Measurements from ENCODE around the gene UBXN6.

The UBXN6 gene

DNA sequence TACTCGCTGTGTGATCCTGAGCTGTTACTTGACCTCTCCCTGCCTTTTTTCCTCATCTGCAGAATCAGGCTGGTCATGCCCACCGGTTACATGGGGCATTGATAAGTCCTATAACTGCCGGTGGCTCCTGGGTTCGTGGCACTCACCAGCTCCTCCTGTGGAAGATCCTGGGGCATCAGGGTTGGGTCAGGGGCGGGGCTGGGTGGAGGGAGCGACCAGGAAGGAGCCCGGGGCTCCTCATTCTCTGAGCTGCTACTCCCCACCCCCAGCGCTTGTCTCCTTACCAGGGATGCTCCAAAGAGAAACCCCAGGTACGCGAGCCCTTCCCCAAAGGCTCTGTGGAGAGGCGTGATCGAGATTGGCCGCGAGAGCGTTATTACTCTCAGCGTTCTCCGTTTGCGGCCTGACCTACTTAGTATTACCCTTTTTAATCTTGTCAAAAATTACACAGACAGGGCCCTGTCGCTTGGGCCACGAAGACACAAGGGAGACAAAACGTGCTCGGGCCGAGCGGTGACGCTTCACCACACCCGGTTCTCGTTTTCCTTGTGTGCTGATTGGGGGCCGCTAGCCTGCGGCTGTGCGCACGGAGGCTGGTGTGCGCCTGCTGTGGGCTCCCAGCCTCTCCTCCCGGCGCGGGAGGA, 25.2 kb upstream of the UBXN6 start:
- TF ChIP-seq, protein P1, sequence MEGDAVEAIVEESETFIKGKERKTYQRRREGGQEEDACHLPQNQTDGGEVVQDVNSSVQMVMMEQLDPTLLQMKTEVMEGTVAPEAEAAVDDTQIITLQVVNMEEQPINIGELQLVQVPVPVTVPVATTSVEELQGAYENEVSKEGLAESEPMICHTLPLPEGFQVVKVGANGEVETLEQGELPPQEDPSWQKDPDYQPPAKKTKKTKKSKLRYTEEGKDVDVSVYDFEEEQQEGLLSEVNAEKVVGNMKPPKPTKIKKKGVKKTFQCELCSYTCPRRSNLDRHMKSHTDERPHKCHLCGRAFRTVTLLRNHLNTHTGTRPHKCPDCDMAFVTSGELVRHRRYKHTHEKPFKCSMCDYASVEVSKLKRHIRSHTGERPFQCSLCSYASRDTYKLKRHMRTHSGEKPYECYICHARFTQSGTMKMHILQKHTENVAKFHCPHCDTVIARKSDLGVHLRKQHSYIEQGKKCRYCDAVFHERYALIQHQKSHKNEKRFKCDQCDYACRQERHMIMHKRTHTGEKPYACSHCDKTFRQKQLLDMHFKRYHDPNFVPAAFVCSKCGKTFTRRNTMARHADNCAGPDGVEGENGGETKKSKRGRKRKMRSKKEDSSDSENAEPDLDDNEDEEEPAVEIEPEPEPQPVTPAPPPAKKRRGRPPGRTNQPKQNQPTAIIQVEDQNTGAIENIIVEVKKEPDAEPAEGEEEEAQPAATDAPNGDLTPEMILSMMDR (IDR thresholded peaks at IDR 0.05; ENCODE audit: borderline replicate concordance, extremely low read depth, low read length, poor library complexity, severe bottlenecking): no peak
- TF ChIP-seq EZH2 (IDR thresholded peaks at IDR 0.05; ENCODE audit: borderline replicate concordance, low read depth, low read length, severe bottlenecking): no peak
- Histone ChIP-seq H3K4me1 (ENCODE audit: insufficient read depth, low read length) (no peaks in the 10 kb centered on the region), H3K4me2 (ENCODE audit: insufficient read depth, low read length) (no peak overlapping the region), H3K27ac (ENCODE audit: low read length) (no peak overlapping the region), H3K4me3 (ENCODE audit: low read depth in 1 of 2, low read length in 2 of 2) (no peak overlapping the region), H3K27me3 (ENCODE audit: insufficient read depth, low read length, poor library complexity) (no peaks in the 10 kb centered on the region), H3K9ac (ENCODE audit: low read depth, low read length) (no peak overlapping the region), H3K36me3 (ENCODE audit: insufficient read depth, low read length) (peaks cover 40% of the 10 kb centered on the region), H3K79me2 (ENCODE audit: insufficient read depth, low read length) (no peaks in the 10 kb centered on the region), H4K20me1 (ENCODE audit: insufficient read depth, low read length) (0 out of 2 replicates have a peak, but pooled peaks cover 3% of the 10 kb centered on the region), H2AFZ (ENCODE audit: low read depth, low read length) (no peak overlapping the region), H3K9me3 (ENCODE audit: insufficient read depth, low read length, severe bottlenecking) (no peaks in the 10 kb centered on the region)
- no peak for ATAC-seq (ENCODE audit: insufficient read depth, low read depth)
- no peak for DNase-seq

DNA sequence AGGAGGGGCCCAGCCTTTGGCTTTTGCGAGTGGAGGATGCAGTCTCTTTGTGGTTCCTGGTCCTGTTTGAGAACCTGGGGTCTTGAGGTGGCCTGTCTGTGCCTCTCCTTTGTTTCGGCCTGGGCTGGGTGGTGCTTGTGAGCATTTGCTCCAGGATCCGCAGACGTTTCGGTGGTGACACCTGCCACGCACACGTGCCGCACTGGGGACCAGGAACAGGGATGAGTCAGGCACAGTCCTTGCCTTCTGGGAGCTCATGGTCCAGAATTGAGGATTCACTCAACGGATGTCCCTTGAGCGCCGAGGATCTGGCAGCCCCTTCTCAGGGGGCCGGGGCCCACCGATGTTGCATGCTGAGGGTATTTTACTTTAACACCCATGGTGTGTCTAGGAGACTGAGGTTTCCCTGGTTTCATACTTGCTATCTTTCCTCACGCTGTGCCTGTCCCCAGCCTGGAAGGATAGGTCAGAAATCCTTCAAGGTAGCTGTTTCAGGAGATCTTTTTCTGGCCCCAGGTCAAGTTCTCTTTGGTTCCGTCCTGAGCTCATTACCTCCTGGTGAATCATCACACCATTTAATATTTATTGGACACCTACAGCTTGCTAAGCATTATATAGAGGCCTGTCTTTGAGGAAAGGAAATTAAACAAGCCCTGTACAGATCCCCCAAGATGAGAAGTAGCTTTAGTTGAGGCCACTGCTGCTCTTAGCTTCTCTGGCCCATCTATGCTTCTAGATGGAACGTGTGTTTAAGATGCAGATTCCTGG, 19.6 kb upstream of the UBXN6 start:
- Histone ChIP-seq H2AFZ (ENCODE audit: low read depth, low read length) (no peak overlapping the region), H3K27me3 (ENCODE audit: insufficient read depth, low read length, poor library complexity) (no peaks in the 10 kb centered on the region), H3K9ac (ENCODE audit: low read depth, low read length) (no peak overlapping the region), H3K79me2 (ENCODE audit: insufficient read depth, low read length) (peaks cover 40% of the 10 kb centered on the region), H3K9me3 (ENCODE audit: insufficient read depth, low read length, severe bottlenecking) (no peaks in the 10 kb centered on the region), H3K4me3 (ENCODE audit: low read depth in 1 of 2, low read length in 2 of 2) (no peak overlapping the region), H3K4me2 (ENCODE audit: insufficient read depth, low read length) (no peak overlapping the region), H4K20me1 (ENCODE audit: insufficient read depth, low read length) (peaks cover 28% of the 10 kb centered on the region), H3K36me3 (ENCODE audit: insufficient read depth, low read length) (peaks cover 52% of the 10 kb centered on the region), H3K27ac (ENCODE audit: low read length) (no peak overlapping the region), H3K4me1 (ENCODE audit: insufficient read depth, low read length) (peaks cover 21% of the 10 kb centered on the region)
- no peak for TF ChIP-seq EZH2 (IDR thresholded peaks at IDR 0.05; ENCODE audit: borderline replicate concordance, low read depth, low read length, severe bottlenecking)
- TF ChIP-seq, protein P1 (IDR thresholded peaks at IDR 0.05; ENCODE audit: borderline replicate concordance, extremely low read depth, low read length, poor library complexity, severe bottlenecking): no peak
- no peak for DNase-seq
- no peak for ATAC-seq (ENCODE audit: insufficient read depth, low read depth)

DNA sequence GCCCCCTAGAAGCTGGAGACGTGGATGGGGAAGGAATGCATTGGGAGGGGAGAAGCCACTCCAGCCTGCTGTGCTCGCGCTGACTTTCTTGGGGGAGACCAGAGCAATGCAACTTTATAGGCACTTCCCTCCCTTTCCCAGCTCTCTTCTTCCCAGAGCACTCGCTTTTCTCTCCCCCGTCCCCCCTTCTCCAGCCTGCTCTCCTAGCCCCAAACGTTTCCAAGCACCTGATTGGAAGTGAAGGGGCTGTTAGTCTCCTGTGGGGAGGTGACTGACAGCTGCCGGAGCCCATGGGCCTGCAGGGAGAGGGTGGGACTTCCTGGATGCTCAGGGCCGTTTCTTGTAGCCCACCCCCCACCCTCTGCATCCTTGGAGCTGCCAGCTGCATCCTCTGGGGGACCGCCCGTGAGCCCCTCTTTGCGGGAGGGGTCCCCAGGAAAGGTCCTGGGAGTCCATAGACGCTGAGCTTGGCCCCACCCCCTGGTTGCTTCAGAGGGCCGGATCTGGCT, 17.0 kb upstream of the UBXN6 start:
- TF ChIP-seq EZH2 (IDR thresholded peaks at IDR 0.05; ENCODE audit: borderline replicate concordance, low read depth, low read length, severe bottlenecking): no peak
- TF ChIP-seq, protein P1 (IDR thresholded peaks at IDR 0.05; ENCODE audit: borderline replicate concordance, extremely low read depth, low read length, poor library complexity, severe bottlenecking): no peak
- peak overlapping the region; percentile 96; the same call in 1 of the 2 replicates for H3K9ac ChIP-seq (ENCODE audit: low read depth, low read length)
- H3K36me3 ChIP-seq (ENCODE audit: insufficient read depth, low read length): peaks cover 42% of the 10 kb centered on the region
- peaks cover 31% of the 10 kb centered on the region for H3K4me1 ChIP-seq (ENCODE audit: insufficient read depth, low read length)
- H2AFZ ChIP-seq (ENCODE audit: low read depth, low read length): no peak overlapping the region
- H3K79me2 ChIP-seq (ENCODE audit: insufficient read depth, low read length): peaks cover 41% of the 10 kb centered on the region
- ATAC-seq (ENCODE audit: insufficient read depth, low read depth) (no peak), DNase-seq (peak; percentile 26)
- no peaks in the 10 kb centered on the region for H3K27me3 ChIP-seq (ENCODE audit: insufficient read depth, low read length, poor library complexity)
- no peak overlapping the region for H3K27ac ChIP-seq (ENCODE audit: low read length)
- H3K4me2 ChIP-seq (ENCODE audit: insufficient read depth, low read length): peak overlapping the region; percentile 95
- H3K9me3 ChIP-seq (ENCODE audit: insufficient read depth, low read length, severe bottlenecking): no peaks in the 10 kb centered on the region
- H4K20me1 ChIP-seq (ENCODE audit: insufficient read depth, low read length): peaks cover 28% of the 10 kb centered on the region
- peak overlapping the region in 1 of 2 experiments; percentile 71; a peak in 1 of 4 replicates for H3K4me3 ChIP-seq (ENCODE audit: low read depth in 1 of 2, low read length in 2 of 2)

All from DND-41 (cell line).